Neural crest cell (in vitro differentiated cells): ENCODE measurements around the gene NAB1. TPM values are rescaled to one million over a fixed set of nuclear protein-coding genes. Genes with fewer than 3 reads are reported as not detected.

ENCODE experiments used
- DNase-seq: peaks from one replicate; pipeline ENCODE4 v3.0.0; 2021; ENCODE audit warnings: low read depth, mixed read lengths, low spot score
- H3K27ac Mint-ChIP-seq: one replicate; pipeline ENCODE4 v1.8.0; 2021; ENCODE audit warnings: mild to moderate bottlenecking, mixed read lengths; ENCODE audit not compliant: unreplicated experiment
- H3K27me3 Mint-ChIP-seq: 2 replicates; pipeline ENCODE4 v1.8.0; 2021; ENCODE audit warnings: low read depth, mild to moderate bottlenecking, mixed read lengths
- H3K36me3 Mint-ChIP-seq: 2 replicates; pipeline ENCODE4 v1.8.0; 2021; ENCODE audit warnings: low read depth, mild to moderate bottlenecking, mixed read lengths
- H3K4me1 Mint-ChIP-seq: 2 replicates; pipeline ENCODE4 v1.8.0; 2021; ENCODE audit warnings: mixed read lengths
- H3K4me3 Mint-ChIP-seq: one replicate; pipeline ENCODE4 v1.8.0; 2021; ENCODE audit warnings: mild to moderate bottlenecking, mixed read lengths
- H3K9me3 Mint-ChIP-seq: 2 replicates; pipeline ENCODE4 v1.8.0; 2021; ENCODE audit warnings: mixed read lengths
- total RNA-seq: library from RNA; stranded (reverse); gene quantifications from 2 replicates; pipeline ENCODE4 v1.2.1, GENCODE V29; 2021
- TF ChIP-seq, protein P1 (sequence below): fragments of 200-600 bp; sonication (generic); conservative IDR thresholded peaks from 2 replicates; pipeline ENCODE4 v1.5.0; 2021; ENCODE audit warnings: antibody characterized with exemption, mild to moderate bottlenecking

NAB1 gene
- total RNA-seq, 1 donor from 2014 or later, result 42.4 TPM

DNA sequence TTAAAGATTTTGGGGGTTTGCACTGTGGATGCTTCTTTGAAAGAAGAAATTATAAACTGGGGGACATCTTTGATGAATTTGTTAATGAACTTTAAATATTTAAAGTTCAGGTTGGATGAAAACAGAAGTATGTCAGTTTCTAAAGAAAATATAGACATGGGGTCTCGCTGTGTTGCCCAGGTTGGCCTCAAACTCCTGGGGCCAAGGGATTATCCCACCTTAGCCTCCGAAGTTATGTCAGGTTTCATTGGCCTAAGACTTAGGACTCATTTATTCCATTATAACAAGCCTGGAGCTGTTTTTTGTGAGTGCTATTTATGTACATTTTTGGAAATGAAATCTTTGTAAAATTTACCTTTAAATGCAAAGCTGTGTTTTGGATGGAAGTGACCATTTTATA, 2.5 kb downstream of the NAB1 start:
- Mint-ChIP-seq H3K27ac (no peak overlapping the region), H3K4me3 (peak overlapping the region; percentile 14), H3K27me3 (peaks cover 12% of the 10 kb centered on the region), H3K9me3 (no peaks in the 10 kb centered on the region), H3K36me3 (no peaks in the 10 kb centered on the region), H3K4me1 (peaks cover 24% of the 10 kb centered on the region)
- DNase-seq, result no peak
- TF ChIP-seq, protein P1, sequence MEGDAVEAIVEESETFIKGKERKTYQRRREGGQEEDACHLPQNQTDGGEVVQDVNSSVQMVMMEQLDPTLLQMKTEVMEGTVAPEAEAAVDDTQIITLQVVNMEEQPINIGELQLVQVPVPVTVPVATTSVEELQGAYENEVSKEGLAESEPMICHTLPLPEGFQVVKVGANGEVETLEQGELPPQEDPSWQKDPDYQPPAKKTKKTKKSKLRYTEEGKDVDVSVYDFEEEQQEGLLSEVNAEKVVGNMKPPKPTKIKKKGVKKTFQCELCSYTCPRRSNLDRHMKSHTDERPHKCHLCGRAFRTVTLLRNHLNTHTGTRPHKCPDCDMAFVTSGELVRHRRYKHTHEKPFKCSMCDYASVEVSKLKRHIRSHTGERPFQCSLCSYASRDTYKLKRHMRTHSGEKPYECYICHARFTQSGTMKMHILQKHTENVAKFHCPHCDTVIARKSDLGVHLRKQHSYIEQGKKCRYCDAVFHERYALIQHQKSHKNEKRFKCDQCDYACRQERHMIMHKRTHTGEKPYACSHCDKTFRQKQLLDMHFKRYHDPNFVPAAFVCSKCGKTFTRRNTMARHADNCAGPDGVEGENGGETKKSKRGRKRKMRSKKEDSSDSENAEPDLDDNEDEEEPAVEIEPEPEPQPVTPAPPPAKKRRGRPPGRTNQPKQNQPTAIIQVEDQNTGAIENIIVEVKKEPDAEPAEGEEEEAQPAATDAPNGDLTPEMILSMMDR, result no peak

DNA sequence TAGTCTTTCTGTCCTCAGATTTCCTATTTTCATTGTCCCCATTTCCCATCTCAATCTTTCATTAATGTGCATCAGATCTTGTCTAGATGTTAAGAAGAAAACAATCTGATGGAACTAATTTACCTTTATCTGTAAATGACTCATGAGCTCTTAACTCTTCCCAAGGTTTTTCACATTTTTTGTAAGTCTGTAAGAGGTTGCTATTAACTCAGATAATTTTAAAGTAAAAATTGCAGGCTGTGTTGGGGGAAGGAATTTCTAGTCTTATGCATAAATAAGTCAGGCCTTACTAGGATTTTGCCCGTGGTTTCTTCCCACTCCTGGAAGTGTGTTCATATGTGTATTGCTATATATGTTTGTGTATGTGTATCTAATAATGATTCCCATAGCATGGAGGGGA, 4.3 kb downstream of the NAB1 start:
- peaks cover 29% of the 10 kb centered on the region for H3K4me1 Mint-ChIP-seq
- no peak for DNase-seq
- TF ChIP-seq, protein P1, result no peak
- H3K9me3 Mint-ChIP-seq, result no peaks in the 10 kb centered on the region
- H3K27me3 Mint-ChIP-seq, result no peaks in the 10 kb centered on the region
- no peak overlapping the region for H3K27ac Mint-ChIP-seq
- no peak overlapping the region for H3K4me3 Mint-ChIP-seq
- H3K36me3 Mint-ChIP-seq, result no peaks in the 10 kb centered on the region

DNA sequence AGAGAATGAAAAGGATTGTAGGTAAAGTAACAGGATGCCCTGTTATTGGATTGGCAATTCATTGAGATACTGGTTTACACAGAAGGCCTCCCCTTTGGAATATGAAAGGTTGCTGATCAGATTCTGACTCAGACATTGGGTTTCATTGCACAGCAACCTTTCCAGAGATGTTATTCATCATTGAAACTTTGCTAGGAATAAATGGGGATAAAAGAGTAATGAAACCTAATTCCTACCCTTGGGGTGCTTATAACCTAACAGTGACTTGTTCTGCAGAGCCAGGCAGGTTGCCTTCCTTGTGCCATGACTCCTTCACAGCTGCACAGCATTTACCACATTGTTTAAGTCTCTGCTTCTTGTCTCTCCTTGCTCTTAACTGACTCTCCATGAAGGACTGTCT, 5.0 kb downstream of the NAB1 start:
- Mint-ChIP-seq H3K4me1 (peaks cover 33% of the 10 kb centered on the region), H3K36me3 (no peaks in the 10 kb centered on the region), H3K4me3 (no peak overlapping the region), H3K27me3 (no peaks in the 10 kb centered on the region), H3K9me3 (no peaks in the 10 kb centered on the region), H3K27ac (no peak overlapping the region)
- TF ChIP-seq, protein P1, result no peak
- DNase-seq, result no peak

DNA sequence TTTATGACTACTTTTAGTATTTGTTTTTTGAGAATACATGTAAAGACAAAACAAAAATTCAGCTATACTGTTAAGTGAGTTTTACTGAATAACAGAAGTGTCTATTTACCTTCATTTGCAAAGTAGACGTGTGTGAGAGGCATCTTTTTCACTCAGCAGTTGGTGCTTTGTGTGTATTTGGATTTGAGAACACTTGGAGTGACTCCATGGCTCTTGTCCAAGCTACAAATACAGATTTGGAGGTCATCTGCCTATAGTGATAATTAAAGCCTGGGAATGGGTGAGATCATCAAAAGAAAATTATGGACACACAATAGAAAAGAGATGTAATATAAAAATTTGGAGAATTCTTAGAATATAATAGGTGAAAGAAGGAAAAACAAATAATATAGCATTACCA, 6.2 kb downstream of the NAB1 start:
- H3K36me3 Mint-ChIP-seq, result no peaks in the 10 kb centered on the region
- no peaks in the 10 kb centered on the region for H3K9me3 Mint-ChIP-seq
- no peaks in the 10 kb centered on the region for H3K27me3 Mint-ChIP-seq
- no peak overlapping the region for H3K27ac Mint-ChIP-seq
- DNase-seq, result no peak
- TF ChIP-seq, protein P1, result no peak
- no peak overlapping the region for H3K4me3 Mint-ChIP-seq
- H3K4me1 Mint-ChIP-seq, result peaks cover 27% of the 10 kb centered on the region

GRCh38 chr2:190655570-190655969, 6.7 kb downstream of the NAB1 start:
- no peak for DNase-seq
- Mint-ChIP-seq H3K36me3 (no peaks in the 10 kb centered on the region), H3K4me1 (peaks cover 23% of the 10 kb centered on the region), H3K27me3 (no peaks in the 10 kb centered on the region), H3K9me3 (no peaks in the 10 kb centered on the region), H3K27ac (no peak overlapping the region), H3K4me3 (no peak overlapping the region)
- TF ChIP-seq, protein P1, result no peak

GRCh38 chr2:190656301-190656700, 7.4 kb downstream of the NAB1 start:
- Mint-ChIP-seq H3K9me3 (no peaks in the 10 kb centered on the region), H3K4me1 (peaks cover 18% of the 10 kb centered on the region), H3K27me3 (no peaks in the 10 kb centered on the region), H3K4me3 (no peak overlapping the region), H3K27ac (no peak overlapping the region), H3K36me3 (no peaks in the 10 kb centered on the region)
- TF ChIP-seq, protein P1, result no peak
- DNase-seq, result no peak
